PC-3 (cell line): ENCODE results near the gene GATA1. TPM values are rescaled to one million over a fixed set of nuclear protein-coding genes. Genes with fewer than 3 reads are reported as not detected.
A peak's percentile ranks its signal among the peaks of the same experiment; 100 is the strongest.

Experiments
- ATAC-seq: fragments of 200-7000 bp; cut with Tn5 transposase; 2 replicates; pipeline ENCODE4 v1.9.1; 2020; ENCODE audit warnings: mild to moderate bottlenecking, moderate library complexity
- BruUV-seq: library from RNA; stranded (reverse); fragments of 400-500 nt; replicated peaks from 2 replicates; lab custom pipeline; 2021; lab: Mats Ljungman, UMichigan
- CTCF ChIA-PET: fragments of 300-600 bp; sonication (Branson Sonifier 250); formaldehyde crosslinking; loops from one replicate; lab custom pipeline; 2022; ENCODE audit warnings: antibody characterized with exemption; lab: Charles Lee
- POLR2A ChIA-PET: fragments of 300-600 bp; sonication (Branson Sonifier 250); formaldehyde crosslinking; loops from one replicate; lab custom pipeline; 2022; ENCODE audit warnings: antibody characterized with exemption; ENCODE audit not compliant: unreplicated experiment; lab: Charles Lee
- DNase-seq: peaks from one replicate; pipeline ENCODE4 v3.0.0-alpha.2; 2015
- H2AFZ ChIP-seq: fragments of 300-600 bp; sonication (generic); 2 replicates; pipeline ENCODE4 v1.6.0; 2016; ENCODE audit warnings: antibody characterized with exemption, low read length
- H3F3A ChIP-seq: fragments of 300-600 bp; sonication (generic); one replicate; pipeline ENCODE4 v1.6.0; 2017; ENCODE audit warnings: antibody characterized with exemption, low read length, control low read depth, mild to moderate bottlenecking; ENCODE audit not compliant: unreplicated experiment
- H3K27ac ChIP-seq: fragments of 300-600 bp; sonication (generic); 2 replicates; pipeline ENCODE4 v1.5.1; 2016; ENCODE audit warnings: mild to moderate bottlenecking, low read length
- H3K27me3 ChIP-seq: fragments of 300-600 bp; sonication (generic); 2 replicates; pipeline ENCODE4 v1.6.1; 2016; ENCODE audit warnings: low read length, mixed read lengths
- H3K36me3 ChIP-seq: fragments of 300-600 bp; sonication (generic); 2 replicates; pipeline ENCODE4 v1.6.1; 2016; ENCODE audit warnings: low read depth, mixed run types, low read length, mixed read lengths
- H3K4me1 ChIP-seq: fragments of 300-600 bp; sonication (generic); 2 replicates; pipeline ENCODE4 v1.5.1; 2016; ENCODE audit warnings: low read length; ENCODE audit not compliant: insufficient read depth
- H3K4me2 ChIP-seq: fragments of 300-600 bp; sonication (generic); 2 replicates; pipeline ENCODE4 v1.6.0; 2016; ENCODE audit warnings: low read length
- H3K4me3 ChIP-seq: fragments of 300-600 bp; sonication (generic); 2 replicates; pipeline ENCODE4 v1.5.1; 2016; ENCODE audit warnings: mild to moderate bottlenecking, low read length, mixed read lengths
- H3K79me2 ChIP-seq: fragments of 300-600 bp; sonication (generic); 2 replicates; pipeline ENCODE4 v1.6.1; 2017; ENCODE audit warnings: low read length, mixed read lengths
- H3K9ac ChIP-seq: fragments of 300-600 bp; sonication (generic); 2 replicates; pipeline ENCODE4 v1.6.0; 2016; ENCODE audit warnings: mild to moderate bottlenecking, low read length
- H3K9me2 ChIP-seq: fragments of 300-600 bp; sonication (generic); replicated peaks from 2 replicates; pipeline ENCODE4 v1.6.1; 2016; ENCODE audit warnings: mixed run types, low read length, mixed read lengths
- H3K9me3 ChIP-seq: fragments of 300-600 bp; sonication (generic); 2 replicates; pipeline ENCODE4 v1.6.1; 2016; ENCODE audit warnings: low read length, mixed read lengths
- H4K20me1 ChIP-seq: fragments of 300-600 bp; sonication (generic); 2 replicates; pipeline ENCODE4 v1.6.1; 2016; ENCODE audit warnings: low read length, mixed read lengths
- CTCF ChIP-seq: fragments of 300-600 bp; sonication (generic); conservative IDR thresholded peaks from 2 replicates; pipeline ENCODE4 v1.5.1; 2017; ENCODE audit warnings: antibody characterized with exemption, low read depth, mild to moderate bottlenecking, low read length
- EZH2 ChIP-seq: fragments of 300-600 bp; sonication (generic); IDR thresholded peaks from one replicate; pipeline ENCODE4 v1.6.1; 2017; ENCODE audit warnings: antibody characterized with exemption, mild to moderate bottlenecking, low read length; ENCODE audit not compliant: unreplicated experiment
- EZH2phosphoT487 ChIP-seq: fragments of 300-600 bp; sonication (generic); IDR thresholded peaks from 2 replicates; pipeline ENCODE4 v1.6.1; 2018; ENCODE audit warnings: mild to moderate bottlenecking, antibody characterized with exemption, low read length, borderline replicate concordance
- intact Hi-C: fragments of 100-400 bp; cut with micrococcal nuclease; formaldehyde crosslinking; loops from 2 replicates; pipeline ENCODE4 v1.9.0; 2023
- total RNA-seq: library from RNA; depleted of rRNA; stranded (reverse); fragments of >200 nt; gene quantifications from 2 replicates; pipeline ENCODE4 v1.2.3, GENCODE V29; 2014

Gene GATA1
- total RNA-seq, 1 experiment from 2014 or later = not detected

- no peaks in the 10 kb centered on the region for H3K9me2 ChIP-seq
- peak overlapping the region; percentile 83 for H3K27ac ChIP-seq
- POLR2A ChIA-PET = interaction anchor here (0.5 to 1.4 kb wide), 12 partner anchors 33 to 1628 kb away, joined by 3 to 10 read pairs (median 4); partner anchors contain the start of genes HDAC6, SLC35A2 and SUV39H1
- H3K9me3 ChIP-seq = no peaks in the 10 kb centered on the region
- ATAC-seq (peak; percentile 99), DNase-seq (peak; percentile 97)
- peak overlapping the region; percentile 94 for H3K9ac ChIP-seq
- H3K36me3 ChIP-seq = no peaks in the 10 kb centered on the region
- H3K4me3 ChIP-seq = peak overlapping the region; percentile 85
- H3F3A ChIP-seq = no peaks in the 10 kb centered on the region
- no peak for TF ChIP-seq EZH2phosphoT487
- no peak for TF ChIP-seq CTCF
- no peak for TF ChIP-seq EZH2
- CTCF ChIA-PET = no interaction called here
- H3K4me1 ChIP-seq = peaks cover 7% of the 10 kb centered on the region
- BruUV-seq = TSS peak; percentile 100
- intact Hi-C loops = no loop called here
- no peaks in the 10 kb centered on the region for H3K27me3 ChIP-seq
- no peaks in the 10 kb centered on the region for H3K79me2 ChIP-seq
- H2AFZ ChIP-seq = peak overlapping the region; percentile 89
- peak overlapping the region; percentile 95 for H3K4me2 ChIP-seq
- no peaks in the 10 kb centered on the region for H4K20me1 ChIP-seq
Observed at GRCh38 chrX:48737213-48737938, 49.0 kb upstream of the GATA1 start.

GRCh38 chrX:48737940-48738339, 48.5 kb upstream of the GATA1 start:
- Histone ChIP-seq H3K9me3 (no peaks in the 10 kb centered on the region), H2AFZ (peak overlapping the region; percentile 89), H3K4me2 (peak overlapping the region; percentile 95), H3K79me2 (no peaks in the 10 kb centered on the region), H3K27me3 (no peaks in the 10 kb centered on the region), H3K36me3 (no peaks in the 10 kb centered on the region), H4K20me1 (no peaks in the 10 kb centered on the region), H3K4me3 (peak overlapping the region; percentile 85), H3K9ac (peak overlapping the region; percentile 94), H3K27ac (peak overlapping the region; percentile 83), H3F3A (no peaks in the 10 kb centered on the region), H3K4me1 (peaks cover 7% of the 10 kb centered on the region), H3K9me2 (no peaks in the 10 kb centered on the region)
- no peak for ATAC-seq
- ChIA-PET POLR2A (interaction anchor here (1.0 to 1.4 kb wide), 2 partner anchors 41 to 174 kb away, joined by 4 to 5 read pairs; partner anchors contain the start of genes SLC35A2 and SUV39H1), CTCF (no interaction called here)
- intact Hi-C loops = no loop called here
- no peak for DNase-seq
- no TSS peak for BruUV-seq
- TF ChIP-seq CTCF (no peak), EZH2phosphoT487 (no peak), EZH2 (no peak)

GRCh38 chrX:48741834-48742233, 44.6 kb upstream of the GATA1 start:
- CTCF ChIA-PET = no interaction called here
- no peak overlapping the region for H3K27ac ChIP-seq
- H3K9me3 ChIP-seq = no peaks in the 10 kb centered on the region
- no TSS peak for BruUV-seq
- no peaks in the 10 kb centered on the region for H3K27me3 ChIP-seq
- no peaks in the 10 kb centered on the region for H3F3A ChIP-seq
- TF ChIP-seq EZH2 (no peak), CTCF (no peak), EZH2phosphoT487 (no peak)
- no peak overlapping the region for H3K4me2 ChIP-seq
- H3K79me2 ChIP-seq = no peaks in the 10 kb centered on the region
- H3K4me1 ChIP-seq = peaks cover 7% of the 10 kb centered on the region
- ATAC-seq (no peak), DNase-seq (no peak)
- no peaks in the 10 kb centered on the region for H3K36me3 ChIP-seq
- no peak overlapping the region for H3K9ac ChIP-seq
- H2AFZ ChIP-seq = no peak overlapping the region
- no peaks in the 10 kb centered on the region for H3K9me2 ChIP-seq
- intact Hi-C loops = no loop called here
- H3K4me3 ChIP-seq = no peak overlapping the region
- no peaks in the 10 kb centered on the region for H4K20me1 ChIP-seq
- POLR2A ChIA-PET = no interaction called here
